Measurements from ENCODE around the gene GTF2F2. TPM values are rescaled to one million over a fixed set of nuclear protein-coding genes. Genes with fewer than 3 reads are reported as not detected.

GTF2F2 gene
- total and polyA plus RNA-seq, 2 donors (not counting 1 experiment from before 2014, with no cell fraction given): 5.9 to 19.6 TPM

DNA sequence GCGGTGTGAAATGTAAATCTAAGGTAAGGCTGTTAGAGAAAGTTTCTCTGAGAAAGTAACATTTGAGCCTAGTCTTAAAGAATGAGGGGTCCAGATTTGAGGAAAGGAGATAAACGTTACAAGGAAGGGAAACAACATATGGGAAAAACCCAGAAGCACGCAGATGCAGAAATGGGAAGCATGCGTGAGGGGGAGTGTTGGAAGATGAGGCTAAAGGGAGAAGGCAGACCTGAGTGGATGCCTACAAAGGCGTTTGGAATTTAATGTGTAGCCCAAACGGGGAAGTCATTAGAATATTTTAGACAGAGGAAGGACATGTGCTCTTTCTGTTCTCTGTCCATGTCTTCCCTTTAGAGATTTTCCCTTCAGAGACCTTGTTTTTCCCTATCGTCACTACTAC, 159.7 kb downstream of the GTF2F2 start:
- Histone ChIP-seq H3K9me3 (ENCODE audit: control extremely low read depth in 1 of 3, control insufficient read depth in 2 of 3, insufficient read depth in 1 of 3, low read length in 2 of 3) (no peaks in the 10 kb centered on the region), H3K4me2 (replicated peaks; ENCODE audit: low read depth, low read length, poor library complexity, severe bottlenecking) (no peak overlapping the region), H3K27me3 (replicated peaks in 1 of 4; ENCODE audit: control extremely low read depth in 1 of 4, control insufficient read depth in 3 of 4, insufficient read depth in 4 of 4, low read length in 3 of 4) (no peaks in the 10 kb centered on the region), H3K36me3 (replicated peaks in 1 of 2; ENCODE audit: control extremely low read depth in 1 of 2, control insufficient read depth in 1 of 2, extremely low read depth in 1 of 2, insufficient read depth in 2 of 2, low read length in 1 of 2) (peaks cover 0 to 10% of the 10 kb centered on the region in 2 experiments), H3K9ac (ENCODE audit: low read length) (no peak overlapping the region), H3K79me2 (ENCODE audit: control insufficient read depth, insufficient read depth, low read length) (no peaks in the 10 kb centered on the region), H4K20me1 (ENCODE audit: control insufficient read depth, insufficient read depth, low read length, poor library complexity, severe bottlenecking) (no peaks in the 10 kb centered on the region), H3K4me3 (ENCODE audit: control extremely low read depth in 1 of 5, extremely low read depth in 1 of 5, insufficient read depth in 1 of 5, low read depth in 2 of 5, low read length in 4 of 5) (no peak overlapping the region), H3K4me1 (ENCODE audit: control insufficient read depth in 2 of 2, insufficient read depth in 2 of 2, low read length in 2 of 2) (peaks cover 3 to 7% of the 10 kb centered on the region in 2 donors), H3K27ac (ENCODE audit: low read length in 2 of 2) (no peak overlapping the region), H2AFZ (ENCODE audit: insufficient read depth, low read depth, low read length, poor library complexity, severe bottlenecking) (no peak overlapping the region)
- H3K27me3 Mint-ChIP-seq: no peaks in the 10 kb centered on the region
- ChIA-PET CTCF (interaction anchor here (0.6 to 5.7 kb wide), 9 partner anchors 9 to 797 kb away, joined by 3 to 76 read pairs (median 5); no protein-coding TSS in a partner anchor), POLR2A (no interaction called here)
- H3K4me3 Mint-ChIP-seq: no peak overlapping the region
- no peak for DNase-seq
- 74% methylated on average over 5 of the region's 7 CpGs for WGBS (ENCODE audit: insufficient coverage)
- TF ChIP-seq EZH2 (IDR thresholded peaks at IDR 0.05; ENCODE audit: borderline replicate concordance, insufficient read depth, low read depth, low read length, poor library complexity, severe bottlenecking): no peak
- TF ChIP-seq, protein P1, sequence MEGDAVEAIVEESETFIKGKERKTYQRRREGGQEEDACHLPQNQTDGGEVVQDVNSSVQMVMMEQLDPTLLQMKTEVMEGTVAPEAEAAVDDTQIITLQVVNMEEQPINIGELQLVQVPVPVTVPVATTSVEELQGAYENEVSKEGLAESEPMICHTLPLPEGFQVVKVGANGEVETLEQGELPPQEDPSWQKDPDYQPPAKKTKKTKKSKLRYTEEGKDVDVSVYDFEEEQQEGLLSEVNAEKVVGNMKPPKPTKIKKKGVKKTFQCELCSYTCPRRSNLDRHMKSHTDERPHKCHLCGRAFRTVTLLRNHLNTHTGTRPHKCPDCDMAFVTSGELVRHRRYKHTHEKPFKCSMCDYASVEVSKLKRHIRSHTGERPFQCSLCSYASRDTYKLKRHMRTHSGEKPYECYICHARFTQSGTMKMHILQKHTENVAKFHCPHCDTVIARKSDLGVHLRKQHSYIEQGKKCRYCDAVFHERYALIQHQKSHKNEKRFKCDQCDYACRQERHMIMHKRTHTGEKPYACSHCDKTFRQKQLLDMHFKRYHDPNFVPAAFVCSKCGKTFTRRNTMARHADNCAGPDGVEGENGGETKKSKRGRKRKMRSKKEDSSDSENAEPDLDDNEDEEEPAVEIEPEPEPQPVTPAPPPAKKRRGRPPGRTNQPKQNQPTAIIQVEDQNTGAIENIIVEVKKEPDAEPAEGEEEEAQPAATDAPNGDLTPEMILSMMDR (IDR thresholded peaks at IDR 0.05): no peak
- no peak for ATAC-seq (ENCODE audit: low read depth)
- peaks cover 14% of the 10 kb centered on the region for H3K4me1 Mint-ChIP-seq
- no peaks in the 10 kb centered on the region for H3K9me3 Mint-ChIP-seq (ENCODE audit: insufficient read depth)
- H3K27ac Mint-ChIP-seq: no peak overlapping the region
- intact Hi-C loops (cut with micrococcal nuclease): no loop called here

DNA sequence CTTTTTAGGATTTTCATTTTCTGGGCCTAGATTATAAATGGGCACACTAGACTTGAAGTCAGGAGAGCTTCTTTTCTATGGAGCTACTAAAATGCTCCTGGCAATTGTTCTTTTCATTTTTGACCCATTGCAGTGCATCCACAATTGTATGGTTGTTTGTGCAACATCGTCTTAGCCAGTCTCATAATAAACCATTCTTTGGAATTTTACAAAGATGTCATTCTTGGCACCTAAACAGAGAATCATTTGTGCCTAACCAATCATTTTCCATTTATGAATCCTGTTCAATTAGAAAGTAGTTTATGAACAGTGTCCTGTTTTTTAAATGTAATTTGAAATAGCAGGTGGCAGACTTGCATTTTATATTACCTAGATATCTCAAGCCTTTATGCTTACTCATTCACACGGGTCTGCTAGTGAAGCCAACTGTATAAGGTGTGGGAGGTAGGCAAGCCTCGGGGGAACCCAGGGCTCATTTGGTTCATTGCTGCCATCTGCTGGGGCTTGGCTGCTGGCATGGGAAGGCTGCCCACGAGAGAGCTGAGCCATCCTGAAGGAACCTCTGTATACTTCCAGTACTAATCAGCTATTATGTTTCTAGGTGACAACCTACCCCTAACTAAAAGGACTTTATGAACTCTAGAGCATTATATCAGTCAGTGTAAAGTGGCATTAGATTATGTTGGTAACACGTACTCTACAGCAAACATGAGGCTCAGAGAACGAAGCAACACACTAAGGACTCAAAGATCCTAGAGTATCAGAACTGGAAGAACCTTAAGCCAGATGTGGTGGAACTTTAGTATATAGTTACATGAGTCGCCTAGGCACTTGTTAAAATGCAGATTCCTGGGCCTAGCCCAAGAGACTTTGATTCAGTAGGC, 160.7 kb downstream of the GTF2F2 start:
- no peaks in the 10 kb centered on the region for H3K27me3 Mint-ChIP-seq
- intact Hi-C loops (cut with micrococcal nuclease): loop anchor here (1.0 kb wide), 1 partner anchor 234 kb away; no protein-coding TSS in a partner anchor
- H3K9ac ChIP-seq (ENCODE audit: low read length): no peak overlapping the region
- H3K4me2 ChIP-seq (replicated peaks; ENCODE audit: low read depth, low read length, poor library complexity, severe bottlenecking): no peak overlapping the region
- H3K4me1 Mint-ChIP-seq: peaks cover 14% of the 10 kb centered on the region
- H4K20me1 ChIP-seq (ENCODE audit: control insufficient read depth, insufficient read depth, low read length, poor library complexity, severe bottlenecking): no peaks in the 10 kb centered on the region
- no peaks in the 10 kb centered on the region for H3K79me2 ChIP-seq (ENCODE audit: control insufficient read depth, insufficient read depth, low read length)
- peak; percentile 76 for ATAC-seq (ENCODE audit: low read depth)
- H3K27me3 ChIP-seq (replicated peaks in 1 of 4; ENCODE audit: control extremely low read depth in 1 of 4, control insufficient read depth in 3 of 4, insufficient read depth in 4 of 4, low read length in 3 of 4): no peaks in the 10 kb centered on the region
- H3K4me3 Mint-ChIP-seq: no peak overlapping the region
- peaks cover 3 to 7% of the 10 kb centered on the region in 2 donors for H3K4me1 ChIP-seq (ENCODE audit: control insufficient read depth in 2 of 2, insufficient read depth in 2 of 2, low read length in 2 of 2)
- H3K27ac Mint-ChIP-seq: no peak overlapping the region
- WGBS (ENCODE audit: insufficient coverage): 100% methylated on average over 3 of the region's 7 CpGs
- H3K27ac ChIP-seq (ENCODE audit: low read length in 2 of 2): no peak overlapping the region
- ChIA-PET CTCF (interaction anchor here (0.6 to 5.7 kb wide), 16 partner anchors 8 to 799 kb away, joined by 3 to 76 read pairs (median 4); no protein-coding TSS in a partner anchor), POLR2A (no interaction called here)
- no peak overlapping the region for H3K4me3 ChIP-seq (ENCODE audit: control extremely low read depth in 1 of 5, extremely low read depth in 1 of 5, insufficient read depth in 1 of 5, low read depth in 2 of 5, low read length in 4 of 5)
- no peaks in the 10 kb centered on the region for H3K9me3 Mint-ChIP-seq (ENCODE audit: insufficient read depth)
- DNase-seq: peak; percentile 52
- TF ChIP-seq, protein P1 (IDR thresholded peaks at IDR 0.05): peak; percentile 48
- TF ChIP-seq EZH2 (IDR thresholded peaks at IDR 0.05; ENCODE audit: borderline replicate concordance, insufficient read depth, low read depth, low read length, poor library complexity, severe bottlenecking): no peak
- H2AFZ ChIP-seq (ENCODE audit: insufficient read depth, low read depth, low read length, poor library complexity, severe bottlenecking): no peak overlapping the region
- H3K9me3 ChIP-seq (ENCODE audit: control extremely low read depth in 1 of 3, control insufficient read depth in 2 of 3, insufficient read depth in 1 of 3, low read length in 2 of 3): no peaks in the 10 kb centered on the region
- H3K36me3 ChIP-seq (replicated peaks in 1 of 2; ENCODE audit: control extremely low read depth in 1 of 2, control insufficient read depth in 1 of 2, extremely low read depth in 1 of 2, insufficient read depth in 2 of 2, low read length in 1 of 2): peaks cover 0 to 10% of the 10 kb centered on the region in 2 experiments
